Activated T-cell treated with anti-CD3 and anti-CD28 coated beads, Interleukin-2, amount 50 U/mL, for 72 hours (primary cell): Measurements from ENCODE around the gene XAGE1A. TPM values are rescaled to one million over a fixed set of nuclear protein-coding genes. Genes with fewer than 3 reads are reported as not detected.
"Not testable (repeated sequence)": the region's sequence is repeated elsewhere in the genome, so short reads cannot be mapped to it uniquely, and the experiment has no call there.

Experiments
- ATAC-seq, 2 donors: fragments of 150-1000 bp; cut with Tn5 transposase; replicated peaks in 1 of 2; 2 replicates each; pipeline ENCODE4 v1.10.0; 2021; ENCODE audit warnings: moderate library complexity in 2 of 2, mild to moderate bottlenecking in 1 of 2
- DNase-seq, 2 donors: peaks; one replicate each; pipeline ENCODE4 v3.0.0; 2021 to 2022; ENCODE audit warnings: mixed read lengths in 1 of 2
- H3K27ac Mint-ChIP-seq: one replicate; pipeline ENCODE4 v1.8.0; 2022; ENCODE audit warnings: mild to moderate bottlenecking, moderate library complexity, mixed read lengths
- H3K27me3 Mint-ChIP-seq: one replicate; pipeline ENCODE4 v1.8.0; 2022; ENCODE audit warnings: low read depth, mixed read lengths
- H3K36me3 Mint-ChIP-seq, 2 donors: one replicate each; pipeline ENCODE4 v1.8.0; 2022; ENCODE audit warnings: mixed read lengths in 2 of 2, mild to moderate bottlenecking in 1 of 2; ENCODE audit not compliant: insufficient read depth in 2 of 2
- H3K4me1 Mint-ChIP-seq: one replicate; pipeline ENCODE4 v1.8.0; 2022; ENCODE audit warnings: low read depth, mixed read lengths
- H3K4me3 Mint-ChIP-seq, 2 donors: one replicate each; pipeline ENCODE4 v1.8.0; 2022; ENCODE audit warnings: mild to moderate bottlenecking in 2 of 2, mixed read lengths in 2 of 2, moderate library complexity in 2 of 2
- H3K9me3 Mint-ChIP-seq, 2 donors: one replicate each; pipeline ENCODE4 v1.8.0; 2022; ENCODE audit warnings: mixed read lengths in 2 of 2
- total RNA-seq, 2 donors: library from RNA; stranded (reverse); gene quantifications; one replicate each; pipeline ENCODE4 v1.2.3, GENCODE V29; 2022

The XAGE1A gene, protein sequence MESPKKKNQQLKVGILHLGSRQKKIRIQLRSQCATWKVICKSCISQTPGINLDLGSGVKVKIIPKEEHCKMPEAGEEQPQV
- total RNA-seq: not detected

DNA sequence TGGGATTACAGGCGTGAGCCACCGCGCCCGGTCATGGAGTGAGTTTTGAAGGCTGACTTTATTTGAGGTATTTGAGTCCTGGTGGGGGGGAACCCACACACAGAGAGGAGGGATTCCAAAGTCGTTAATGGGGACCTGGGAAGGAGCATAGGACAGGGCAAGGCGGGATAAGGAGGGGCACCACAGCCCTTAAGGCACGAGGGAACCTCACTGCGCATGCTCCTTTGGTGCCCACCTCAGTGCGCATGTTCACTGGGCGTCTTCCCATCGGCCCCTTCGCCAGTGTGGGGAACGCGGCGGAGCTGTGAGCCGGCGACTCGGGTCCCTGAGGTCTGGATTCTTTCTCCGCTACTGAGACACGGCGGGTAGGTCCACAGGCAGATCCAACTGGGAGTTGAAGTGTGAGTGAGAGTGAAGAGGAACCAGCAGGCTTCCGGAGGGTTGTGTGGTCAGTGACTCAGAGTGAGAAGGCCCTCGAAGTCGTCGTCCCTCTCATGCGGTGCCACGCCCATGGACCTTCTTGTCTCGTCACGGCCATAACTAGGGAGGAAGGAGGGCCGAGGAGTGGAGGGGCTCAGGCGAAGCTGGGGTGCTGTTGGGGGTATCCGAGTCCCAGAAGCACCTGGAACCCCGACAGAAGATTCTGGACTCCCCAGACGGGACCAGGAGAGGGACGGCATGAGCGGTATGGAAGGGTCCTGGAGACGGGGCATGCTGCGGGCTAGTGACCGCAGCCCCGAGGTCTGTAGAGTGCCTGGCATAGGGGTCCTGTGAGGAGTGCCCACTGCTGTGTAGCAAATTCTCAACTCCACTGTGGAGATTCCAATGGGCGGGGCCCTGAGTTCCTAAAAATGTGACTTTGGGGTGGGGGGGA lies at the start of gene XAGE1A:
XAGE1A (plus strand) TSS at position 264 of the 874 bp plus-strand sequence. CDS start 1,554 bp downstream, outside the sequence.
- H3K4me3 Mint-ChIP-seq, H3K36me3 Mint-ChIP-seq, H3K27ac Mint-ChIP-seq, H3K4me1 Mint-ChIP-seq, DNase-seq, H3K9me3 Mint-ChIP-seq, ATAC-seq, H3K27me3 Mint-ChIP-seq: not testable (repeated sequence)

DNA sequence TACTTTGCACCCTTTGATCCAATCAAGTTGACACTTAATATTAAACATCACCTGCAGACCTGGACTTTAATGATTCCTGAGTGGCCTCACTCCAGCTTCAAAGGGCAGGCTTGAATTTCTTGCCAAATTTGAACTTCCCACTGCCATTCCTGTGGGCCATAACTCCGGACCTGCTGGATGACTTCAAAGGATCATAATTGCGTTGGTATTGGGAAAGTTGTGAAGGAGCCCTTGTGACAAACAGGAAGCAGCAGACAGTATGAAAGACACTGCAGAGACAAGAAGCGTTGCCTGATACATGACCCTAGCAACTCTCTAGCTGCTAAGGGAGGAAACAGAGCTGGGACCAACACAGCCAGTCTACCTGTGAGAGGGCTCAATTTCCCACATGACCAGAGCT lies 43.6 kb upstream of the XAGE1A start:
- not testable (repeated sequence) for H3K9me3 Mint-ChIP-seq, H3K27ac Mint-ChIP-seq, DNase-seq, ATAC-seq, H3K36me3 Mint-ChIP-seq, H3K4me3 Mint-ChIP-seq, H3K4me1 Mint-ChIP-seq
- peaks cover 41% of the 10 kb centered on the region for H3K27me3 Mint-ChIP-seq

DNA sequence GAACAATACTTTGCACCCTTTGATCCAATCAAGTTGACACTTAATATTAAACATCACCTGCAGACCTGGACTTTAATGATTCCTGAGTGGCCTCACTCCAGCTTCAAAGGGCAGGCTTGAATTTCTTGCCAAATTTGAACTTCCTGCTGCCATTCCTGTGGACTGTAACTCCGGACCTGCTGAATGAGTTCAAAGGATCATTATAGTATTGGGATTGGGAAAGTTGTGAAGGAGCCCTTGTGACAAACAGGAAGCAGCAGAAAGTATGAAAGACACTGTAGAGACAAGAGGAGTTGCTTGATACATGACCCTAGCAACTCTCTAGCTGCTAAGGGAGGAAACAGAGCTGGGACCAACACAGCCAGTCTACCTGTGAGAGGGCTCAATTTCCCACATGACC lies 24.3 kb upstream of the XAGE1A start:
- ATAC-seq, DNase-seq, H3K4me3 Mint-ChIP-seq, H3K4me1 Mint-ChIP-seq, H3K36me3 Mint-ChIP-seq, H3K27ac Mint-ChIP-seq, H3K9me3 Mint-ChIP-seq: not testable (repeated sequence)
- peaks cover 28% of the 10 kb centered on the region for H3K27me3 Mint-ChIP-seq

DNA sequence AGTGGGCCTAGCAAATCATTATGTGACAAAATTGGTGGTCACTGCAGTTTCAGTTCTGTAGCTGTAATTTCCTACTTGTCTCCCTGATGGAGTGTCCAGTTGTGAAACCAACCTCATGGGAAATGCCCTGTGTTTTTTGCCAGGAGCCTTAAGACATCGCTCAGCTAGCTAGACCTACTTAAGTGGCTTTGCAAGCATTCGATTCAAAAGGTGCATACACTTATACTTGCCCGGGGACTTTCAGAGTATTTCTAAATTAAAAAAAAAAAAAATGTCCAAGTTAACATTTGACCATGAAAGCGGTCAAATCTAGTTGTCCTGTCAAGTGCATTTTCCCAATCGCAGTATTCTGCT lies 788 bp downstream of the XAGE1A start:
- H3K36me3 Mint-ChIP-seq, H3K4me1 Mint-ChIP-seq, H3K4me3 Mint-ChIP-seq, H3K27ac Mint-ChIP-seq, ATAC-seq, H3K27me3 Mint-ChIP-seq, H3K9me3 Mint-ChIP-seq, DNase-seq: not testable (repeated sequence)

DNA sequence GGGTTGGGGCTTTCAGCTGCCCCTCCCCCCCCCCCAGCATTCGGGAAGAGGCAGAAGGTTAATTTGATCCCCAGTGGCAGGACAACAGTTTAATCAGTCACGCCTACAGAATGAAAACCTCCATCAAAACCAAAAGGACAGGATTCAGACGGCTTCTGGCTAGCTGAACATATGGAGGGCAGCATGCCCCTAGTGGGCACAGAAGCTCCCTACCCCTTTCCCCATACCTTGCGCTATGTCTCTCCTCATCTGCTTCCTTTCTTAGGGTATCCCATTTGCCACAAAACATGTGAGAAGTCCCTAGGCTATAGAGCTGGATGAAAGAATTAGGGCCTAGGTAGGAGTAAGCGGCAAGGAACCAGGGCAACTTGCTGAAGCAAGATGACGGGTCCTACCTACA lies 5.8 kb downstream of the XAGE1A start:
- not testable (repeated sequence) for H3K27ac Mint-ChIP-seq, H3K9me3 Mint-ChIP-seq, H3K4me1 Mint-ChIP-seq, H3K4me3 Mint-ChIP-seq, DNase-seq, ATAC-seq, H3K36me3 Mint-ChIP-seq
- H3K27me3 Mint-ChIP-seq: peaks cover 37% of the 10 kb centered on the region

DNA sequence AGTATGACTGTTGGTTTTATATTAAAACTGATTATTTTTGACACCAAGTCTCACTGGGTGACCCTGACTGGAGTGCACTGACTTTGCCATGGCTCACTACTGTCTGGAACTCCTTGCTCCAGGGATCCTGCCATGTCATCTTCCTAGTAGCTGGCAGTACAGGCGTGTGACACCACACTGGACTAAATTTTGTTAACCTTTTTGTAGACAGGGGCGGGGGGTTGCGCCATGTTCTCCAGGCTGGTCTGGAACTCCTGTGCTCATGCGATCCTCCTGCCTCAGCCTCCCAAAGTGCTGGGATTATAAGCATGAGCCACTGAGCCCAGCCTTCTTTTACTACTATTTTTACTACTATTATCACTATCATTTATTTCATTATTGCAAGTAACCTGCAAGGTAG lies 8.9 kb downstream of the XAGE1A start:
- H3K27me3 Mint-ChIP-seq: peaks cover 67% of the 10 kb centered on the region
- H3K4me1 Mint-ChIP-seq: no peaks in the 10 kb centered on the region
- no peaks in the 10 kb centered on the region for H3K36me3 Mint-ChIP-seq
- DNase-seq: no peak
- ATAC-seq: no peak
- H3K9me3 Mint-ChIP-seq: no peaks in the 10 kb centered on the region
- no peak overlapping the region for H3K27ac Mint-ChIP-seq
- no peak overlapping the region for H3K4me3 Mint-ChIP-seq

DNA sequence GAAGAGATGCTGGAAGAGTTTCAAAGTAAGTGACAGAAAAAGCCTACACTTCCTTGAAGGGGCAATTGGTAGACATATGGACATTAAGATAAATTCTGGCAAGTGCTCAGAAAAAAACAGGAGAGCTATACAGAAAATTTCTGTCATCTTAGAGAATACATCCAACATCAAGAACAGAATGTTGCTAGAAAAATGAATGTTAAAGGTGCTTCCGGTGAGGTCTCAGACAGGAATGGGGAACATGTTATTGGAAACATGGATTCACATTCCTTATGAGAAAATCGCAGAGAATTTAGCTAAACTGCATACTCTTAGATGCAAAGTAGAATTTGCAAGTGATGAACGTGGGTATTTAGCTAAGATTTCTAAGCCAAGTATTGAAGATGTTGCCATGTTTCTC lies 11.7 kb downstream of the XAGE1A start:
- no peak overlapping the region for H3K27ac Mint-ChIP-seq
- no peak for DNase-seq
- no peaks in the 10 kb centered on the region for H3K9me3 Mint-ChIP-seq
- no peaks in the 10 kb centered on the region for H3K36me3 Mint-ChIP-seq
- H3K4me3 Mint-ChIP-seq: no peak overlapping the region
- H3K27me3 Mint-ChIP-seq: peaks cover 75% of the 10 kb centered on the region
- ATAC-seq: no peak
- no peaks in the 10 kb centered on the region for H3K4me1 Mint-ChIP-seq

DNA sequence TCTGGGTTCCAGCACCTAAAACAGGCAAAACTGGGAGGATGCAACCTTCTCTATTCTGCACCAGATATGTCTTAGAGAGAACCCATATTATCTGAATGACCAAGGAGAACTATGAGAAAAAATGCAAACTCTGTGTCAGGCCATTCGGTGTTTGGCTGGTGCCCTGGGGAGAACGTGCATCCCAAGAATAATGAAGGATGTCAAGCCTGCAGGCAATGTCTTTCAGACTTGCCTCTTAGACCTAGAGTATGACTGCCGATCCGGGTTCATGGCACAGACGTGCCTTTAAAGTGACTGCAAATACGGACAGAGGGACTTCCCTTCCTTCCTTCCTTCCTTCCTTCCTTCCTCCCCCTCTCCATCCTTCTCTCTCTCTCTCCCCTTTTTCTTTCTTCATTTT lies 14.3 kb downstream of the XAGE1A start:
- no peaks in the 10 kb centered on the region for H3K9me3 Mint-ChIP-seq
- H3K4me1 Mint-ChIP-seq: no peaks in the 10 kb centered on the region
- DNase-seq (no peak), ATAC-seq (no peak)
- H3K36me3 Mint-ChIP-seq: no peaks in the 10 kb centered on the region
- no peak overlapping the region for H3K4me3 Mint-ChIP-seq
- H3K27ac Mint-ChIP-seq: no peak overlapping the region
- peaks cover 52% of the 10 kb centered on the region for H3K27me3 Mint-ChIP-seq

DNA sequence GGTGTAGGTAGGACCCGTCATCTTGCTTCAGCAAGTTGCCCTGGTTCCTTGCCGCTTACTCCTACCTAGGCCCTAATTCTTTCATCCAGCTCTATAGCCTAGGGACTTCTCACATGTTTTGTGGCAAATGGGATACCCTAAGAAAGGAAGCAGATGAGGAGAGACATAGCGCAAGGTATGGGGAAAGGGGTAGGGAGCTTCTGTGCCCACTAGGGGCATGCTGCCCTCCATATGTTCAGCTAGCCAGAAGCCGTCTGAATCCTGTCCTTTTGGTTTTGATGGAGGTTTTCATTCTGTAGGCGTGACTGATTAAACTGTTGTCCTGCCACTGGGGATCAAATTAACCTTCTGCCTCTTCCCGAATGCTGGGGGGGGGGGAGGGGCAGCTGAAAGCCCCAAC lies 15.5 kb downstream of the XAGE1A start:
- ATAC-seq, H3K9me3 Mint-ChIP-seq, H3K4me3 Mint-ChIP-seq, H3K4me1 Mint-ChIP-seq, DNase-seq, H3K27ac Mint-ChIP-seq, H3K36me3 Mint-ChIP-seq: not testable (repeated sequence)
- peaks cover 42% of the 10 kb centered on the region for H3K27me3 Mint-ChIP-seq

DNA sequence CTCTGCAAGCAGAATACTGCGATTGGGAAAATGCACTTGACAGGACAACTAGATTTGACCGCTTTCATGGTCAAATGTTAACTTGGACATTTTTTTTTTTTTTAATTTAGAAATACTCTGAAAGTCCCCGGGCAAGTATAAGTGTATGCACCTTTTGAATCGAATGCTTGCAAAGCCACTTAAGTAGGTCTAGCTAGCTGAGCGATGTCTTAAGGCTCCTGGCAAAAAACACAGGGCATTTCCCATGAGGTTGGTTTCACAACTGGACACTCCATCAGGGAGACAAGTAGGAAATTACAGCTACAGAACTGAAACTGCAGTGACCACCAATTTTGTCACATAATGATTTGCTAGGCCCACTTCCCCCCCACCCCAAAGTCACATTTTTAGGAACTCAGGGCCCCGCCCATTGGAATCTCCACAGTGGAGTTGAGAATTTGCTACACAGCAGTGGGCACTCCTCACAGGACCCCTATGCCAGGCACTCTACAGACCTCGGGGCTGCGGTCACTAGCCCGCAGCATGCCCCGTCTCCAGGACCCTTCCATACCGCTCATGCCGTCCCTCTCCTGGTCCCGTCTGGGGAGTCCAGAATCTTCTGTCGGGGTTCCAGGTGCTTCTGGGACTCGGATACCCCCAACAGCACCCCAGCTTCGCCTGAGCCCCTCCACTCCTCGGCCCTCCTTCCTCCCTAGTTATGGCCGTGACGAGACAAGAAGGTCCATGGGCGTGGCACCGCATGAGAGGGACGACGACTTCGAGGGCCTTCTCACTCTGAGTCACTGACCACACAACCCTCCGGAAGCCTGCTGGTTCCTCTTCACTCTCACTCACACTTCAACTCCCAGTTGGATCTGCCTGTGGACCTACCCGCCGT lies 20.7 kb downstream of the XAGE1A start:
- not testable (repeated sequence) for H3K4me3 Mint-ChIP-seq, H3K27ac Mint-ChIP-seq, H3K4me1 Mint-ChIP-seq, H3K27me3 Mint-ChIP-seq, DNase-seq, ATAC-seq, H3K36me3 Mint-ChIP-seq, H3K9me3 Mint-ChIP-seq

DNA sequence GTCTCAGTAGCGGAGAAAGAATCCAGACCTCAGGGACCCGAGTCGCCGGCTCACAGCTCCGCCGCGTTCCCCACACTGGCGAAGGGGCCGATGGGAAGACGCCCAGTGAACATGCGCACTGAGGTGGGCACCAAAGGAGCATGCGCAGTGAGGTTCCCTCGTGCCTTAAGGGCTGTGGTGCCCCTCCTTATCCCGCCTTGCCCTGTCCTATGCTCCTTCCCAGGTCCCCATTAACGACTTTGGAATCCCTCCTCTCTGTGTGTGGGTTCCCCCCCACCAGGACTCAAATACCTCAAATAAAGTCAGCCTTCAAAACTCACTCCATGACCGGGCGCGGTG lies 21.3 kb downstream of the XAGE1A start, which contains the start of gene XAGE1B:
XAGE1B (minus strand) TSS at position 77 of the 339 bp plus-strand sequence. CDS start 1,536 bp downstream, outside the sequence.
- H3K36me3 Mint-ChIP-seq, H3K4me3 Mint-ChIP-seq, H3K27me3 Mint-ChIP-seq, H3K4me1 Mint-ChIP-seq, H3K27ac Mint-ChIP-seq, DNase-seq, H3K9me3 Mint-ChIP-seq, ATAC-seq: not testable (repeated sequence)

DNA sequence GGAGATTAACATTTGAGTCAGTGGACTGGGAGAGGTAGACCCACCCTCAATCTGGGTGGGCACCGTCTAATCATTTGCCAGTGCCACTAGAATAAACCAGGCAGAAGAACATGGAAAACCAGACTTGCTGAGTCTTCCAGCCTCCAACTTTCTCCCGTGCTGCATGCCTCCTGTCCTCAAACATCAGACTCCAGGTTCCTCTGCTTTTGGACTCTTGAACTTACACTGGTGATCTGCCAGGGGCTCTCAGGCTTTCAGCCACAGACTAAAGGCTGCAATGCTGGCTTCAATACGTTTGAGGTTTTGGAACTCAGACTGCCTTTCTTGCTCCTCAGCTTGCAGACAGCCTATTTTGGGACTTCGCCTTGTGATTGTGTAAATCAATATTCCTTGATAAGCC lies 45.4 kb downstream of the XAGE1A start:
- not testable (repeated sequence) for H3K4me1 Mint-ChIP-seq, H3K27ac Mint-ChIP-seq, H3K9me3 Mint-ChIP-seq, H3K4me3 Mint-ChIP-seq, ATAC-seq, H3K36me3 Mint-ChIP-seq, DNase-seq
- peaks cover 28% of the 10 kb centered on the region for H3K27me3 Mint-ChIP-seq

DNA sequence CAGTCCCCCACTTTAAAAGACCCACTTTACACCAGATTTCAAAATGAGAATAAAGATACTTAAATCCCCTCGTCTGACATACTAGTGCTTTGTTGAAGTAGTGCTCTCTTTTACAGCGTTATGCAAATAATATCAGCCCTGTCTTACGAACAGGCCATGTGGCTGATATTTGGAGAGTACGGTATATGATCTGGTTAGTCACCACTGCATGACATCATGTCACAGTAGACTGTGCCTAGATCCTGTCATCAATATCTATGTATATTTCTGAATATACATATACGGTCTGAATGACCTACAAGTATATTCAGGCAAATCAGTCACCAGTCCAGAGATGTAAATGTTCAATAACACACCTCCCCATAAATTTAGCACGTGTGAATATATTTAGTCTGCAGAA lies 46.7 kb downstream of the XAGE1A start:
- no peaks in the 10 kb centered on the region for H3K36me3 Mint-ChIP-seq
- ATAC-seq: no peak

More for the DNA sequence above, 46.7 kb downstream of the XAGE1A start:
- H3K4me3 Mint-ChIP-seq: no peak overlapping the region
- H3K4me1 Mint-ChIP-seq: no peaks in the 10 kb centered on the region
- no peak for DNase-seq
- no peaks in the 10 kb centered on the region for H3K9me3 Mint-ChIP-seq
- peaks cover 33% of the 10 kb centered on the region for H3K27me3 Mint-ChIP-seq
- no peak overlapping the region for H3K27ac Mint-ChIP-seq
